Kasumi-1 (cell line): Measurements from ENCODE around the gene BRINP2.

Experiments used
- DNase-seq, 2 experiments: peaks; one replicate each; lab custom pipeline; 2025; lab: John Stamatoyannopoulos, UW

Gene BRINP2

GRCh38 chr1:177170756-177171535, at the start of gene BRINP2:
BRINP2 (plus strand) TSS chr1:177170958; CDS start chr1:177229877, 58,919 bp downstream.
- DNase-seq, result no peak

GRCh38 chr1:177122461-177123251, 48.1 kb upstream of the BRINP2 start:
- DNase-seq, result no peak

GRCh38 chr1:177124577-177125278, 46.0 kb upstream of the BRINP2 start:
- DNase-seq, result no peak

GRCh38 chr1:177126267-177126666, 44.5 kb upstream of the BRINP2 start:
- DNase-seq, result no peak

- DNase-seq, result no peak
Observed at GRCh38 chr1:177128665-177129281, 42.0 kb upstream of the BRINP2 start.

GRCh38 chr1:177130451-177130945, 40.3 kb upstream of the BRINP2 start:
- DNase-seq, result no peak

GRCh38 chr1:177131723-177132122, 39.0 kb upstream of the BRINP2 start:
- no peak for DNase-seq

- no peak for DNase-seq
Observed at GRCh38 chr1:177132141-177132540, 38.6 kb upstream of the BRINP2 start.

- no peak for DNase-seq
Observed at GRCh38 chr1:177133977-177134538, 36.7 kb upstream of the BRINP2 start.

- no peak for DNase-seq
Observed at GRCh38 chr1:177135250-177135649, 35.5 kb upstream of the BRINP2 start.

- no peak for DNase-seq
Observed at GRCh38 chr1:177137814-177138213, 32.9 kb upstream of the BRINP2 start.

GRCh38 chr1:177138347-177138746, 32.4 kb upstream of the BRINP2 start:
- no peak for DNase-seq

- DNase-seq, result no peak
Observed at GRCh38 chr1:177142010-177142409, 28.7 kb upstream of the BRINP2 start.

GRCh38 chr1:177142791-177143271, 27.9 kb upstream of the BRINP2 start:
- DNase-seq, result no peak

- no peak for DNase-seq
Observed at GRCh38 chr1:177145106-177146070, 25.4 kb upstream of the BRINP2 start.

- DNase-seq, result no peak
Observed at GRCh38 chr1:177146499-177146898, 24.3 kb upstream of the BRINP2 start.

- no peak for DNase-seq
Observed at GRCh38 chr1:177162243-177162642, 8.5 kb upstream of the BRINP2 start.

- DNase-seq, result no peak
Observed at GRCh38 chr1:177163844-177164379, 6.8 kb upstream of the BRINP2 start.

GRCh38 chr1:177164380-177165068, 6.2 kb upstream of the BRINP2 start, which contains the start of gene ASTN1:
ASTN1 (minus strand) TSS chr1:177164712; CDS start chr1:177164676, 36 bp downstream.
- DNase-seq, result no peak
